SK-N-SH treated with all-trans-retinoic acid at 6 μM for 48 hours (cell line): ENCODE results near the gene ASPA.
"Not testable (repeated sequence)": the region's sequence is repeated elsewhere in the genome, so short reads cannot be mapped to it uniquely, and the experiment has no call there.

Source experiments
- ATAC-seq: fragments of 200-7000 bp; cut with Tn5 transposase; 3 replicates; pipeline ENCODE4 v1.9.1; 2020; ENCODE audit warnings: mild to moderate bottlenecking, moderate library complexity
- ARNTL ChIP-seq: fragments of 450-650 bp; formaldehyde crosslinking; IDR thresholded peaks from 2 replicates; pipeline ENCODE4 v1.5.0; 2020; ENCODE audit warnings: low read depth, mild to moderate bottlenecking, moderate library complexity, borderline replicate concordance
- BACH2 ChIP-seq: fragments of 250-450 bp; sonication (Bioruptor Pico); IDR thresholded peaks from 2 replicates; pipeline ENCODE4 v1.9.0; 2021; ENCODE audit warnings: mild to moderate bottlenecking, borderline replicate concordance
- CSDC2 ChIP-seq: fragments of 250-450 bp; sonication (Bioruptor Pico); IDR thresholded peaks from 2 replicates; pipeline ENCODE4 v1.5.0; 2020; ENCODE audit warnings: mild to moderate bottlenecking, moderate library complexity
- ESRRG ChIP-seq: fragments of 250-450 bp; sonication (Bioruptor Pico); IDR thresholded peaks from 2 replicates; pipeline ENCODE4 v1.6.1; 2021; ENCODE audit warnings: mild to moderate bottlenecking
- GLIS3 ChIP-seq: fragments of 250-450 bp; sonication (Bioruptor Pico); IDR thresholded peaks from 2 replicates; pipeline ENCODE4 v1.5.0; 2020; ENCODE audit warnings: mild to moderate bottlenecking, moderate library complexity
- ISL1 ChIP-seq: fragments of 250-450 bp; sonication (Bioruptor Pico); IDR thresholded peaks from 2 replicates; pipeline ENCODE4 v2.1.2; 2022; ENCODE audit warnings: mild to moderate bottlenecking, moderate library complexity
- OSR1 ChIP-seq: fragments of 250-450 bp; sonication (Bioruptor Pico); IDR thresholded peaks from 2 replicates; pipeline ENCODE4 v1.8.0; 2022; ENCODE audit warnings: moderate library complexity, mild to moderate bottlenecking, inconsistent platforms
- PPARA ChIP-seq: fragments of 250-450 bp; sonication (Bioruptor Pico); IDR thresholded peaks from 2 replicates; pipeline ENCODE4 v1.5.0; 2020; ENCODE audit warnings: mild to moderate bottlenecking, borderline replicate concordance
- RARB ChIP-seq: fragments of 250-450 bp; sonication (Bioruptor Pico); IDR thresholded peaks from 2 replicates; pipeline ENCODE4 v1.8.0; 2021; ENCODE audit warnings: mild to moderate bottlenecking, moderate library complexity
- SNAI2 ChIP-seq: fragments of 250-450 bp; sonication (Bioruptor Pico); IDR thresholded peaks from 2 replicates; pipeline ENCODE4 v1.5.0; 2020; ENCODE audit warnings: mild to moderate bottlenecking, moderate library complexity
- TCF4 ChIP-seq: fragments of 250-450 bp; sonication (Bioruptor Pico); IDR thresholded peaks from 2 replicates; pipeline ENCODE4 v1.8.0; 2021; ENCODE audit warnings: mild to moderate bottlenecking, moderate library complexity, borderline replicate concordance
- TOX ChIP-seq: fragments of 250-450 bp; sonication (Bioruptor Pico); IDR thresholded peaks from 2 replicates; pipeline ENCODE4 v1.8.0; 2021; ENCODE audit warnings: mild to moderate bottlenecking, moderate library complexity, borderline replicate concordance
- ZC3H10 ChIP-seq: fragments of 250-450 bp; sonication (Bioruptor Pico); IDR thresholded peaks from 2 replicates; pipeline ENCODE4 v1.5.1; 2021; ENCODE audit warnings: mild to moderate bottlenecking, moderate library complexity
- ZFP3 ChIP-seq: fragments of 250-450 bp; sonication (Bioruptor Pico); IDR thresholded peaks from 2 replicates; pipeline ENCODE4 v1.5.0; 2020; ENCODE audit warnings: mild to moderate bottlenecking, moderate library complexity
- ZFP30 ChIP-seq: fragments of 450-650 bp; formaldehyde crosslinking; IDR thresholded peaks from 2 replicates; pipeline ENCODE4 v1.5.0; 2022; ENCODE audit warnings: mild to moderate bottlenecking, moderate library complexity
- ZNF565 ChIP-seq: fragments of 450-650 bp; formaldehyde crosslinking; conservative IDR thresholded peaks from 2 replicates; pipeline ENCODE4 v1.5.0; 2020; ENCODE audit warnings: low read depth, mild to moderate bottlenecking, moderate library complexity
- ZNF70 ChIP-seq: fragments of 450-650 bp; formaldehyde crosslinking; IDR thresholded peaks from 2 replicates; pipeline ENCODE4 v1.5.0; 2020; ENCODE audit warnings: mild to moderate bottlenecking, moderate library complexity
- ZNF8 ChIP-seq: fragments of 450-650 bp; formaldehyde crosslinking; IDR thresholded peaks from 2 replicates; pipeline ENCODE4 v1.5.0; 2020; ENCODE audit warnings: mild to moderate bottlenecking, moderate library complexity
- TF ChIP-seq, protein P1 (sequence below): fragments of 250-450 bp; sonication (Bioruptor Pico); IDR thresholded peaks from 2 replicates; pipeline ENCODE4 v1.5.0; 2020; ENCODE audit warnings: mild to moderate bottlenecking, moderate library complexity
- TF ChIP-seq, protein P2 (sequence below): fragments of 250-450 bp; sonication (Bioruptor Pico); IDR thresholded peaks from 2 replicates; pipeline ENCODE4 v1.8.0; 2020; ENCODE audit warnings: mild to moderate bottlenecking, moderate library complexity, borderline replicate concordance
- TF ChIP-seq, protein P3 (sequence below): fragments of 250-450 bp; sonication (Bioruptor Pico); IDR thresholded peaks from 2 replicates; pipeline ENCODE4 v1.5.1; 2020; ENCODE audit warnings: low read depth, mild to moderate bottlenecking, moderate library complexity
- TF ChIP-seq, protein P4 (sequence below): fragments of 250-450 bp; sonication (Bioruptor Pico); IDR thresholded peaks from 2 replicates; pipeline ENCODE4 v1.5.1; 2021; ENCODE audit warnings: mild to moderate bottlenecking, moderate library complexity

The ASPA gene

DNA sequence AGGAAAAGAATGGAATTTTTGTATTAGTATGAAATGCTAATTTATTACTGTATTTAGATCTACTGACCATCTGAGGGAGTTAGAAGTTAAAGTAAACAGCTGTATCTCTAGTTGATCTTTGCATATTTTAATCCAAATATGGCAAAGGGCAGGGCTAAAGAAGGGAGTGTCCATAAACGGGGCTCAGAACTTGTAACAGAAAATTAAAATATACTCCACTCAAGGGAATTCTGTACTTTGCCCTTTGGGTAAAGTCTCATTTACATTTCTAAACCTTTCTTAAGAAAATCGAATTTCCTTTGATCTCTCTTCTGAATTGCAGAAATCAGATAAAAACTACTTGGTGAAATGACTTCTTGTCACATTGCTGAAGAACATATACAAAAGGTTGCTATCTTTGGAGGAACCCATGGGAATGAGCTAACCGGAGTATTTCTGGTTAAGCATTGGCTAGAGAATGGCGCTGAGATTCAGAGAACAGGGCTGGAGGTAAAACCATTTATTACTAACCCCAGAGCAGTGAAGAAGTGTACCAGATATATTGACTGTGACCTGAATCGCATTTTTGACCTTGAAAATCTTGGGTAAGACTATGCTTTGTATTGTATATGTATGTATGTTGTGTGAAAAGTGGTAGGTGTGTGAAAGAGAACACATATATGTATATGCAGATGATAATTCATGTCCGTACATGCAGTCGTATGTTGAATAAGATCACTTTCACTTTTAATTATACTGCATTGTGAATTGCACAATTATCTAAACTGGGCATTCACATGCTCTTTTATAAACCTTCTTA, at the start of gene ASPA:
Gene ASPA, plus strand, starts transcription at position 186 of the 799 bp plus-strand sequence. Its CDS starts 163 bp downstream, at position 349.
- TF ChIP-seq ZNF565 (CRISPR knock-in tag) (no peak), GLIS3 (CRISPR knock-in tag) (no peak), TOX (no peak), ZC3H10 (CRISPR knock-in tag) (no peak), ARNTL (CRISPR knock-in tag) (no peak), ISL1 (CRISPR knock-in tag) (no peak)
- TF ChIP-seq, protein P1, sequence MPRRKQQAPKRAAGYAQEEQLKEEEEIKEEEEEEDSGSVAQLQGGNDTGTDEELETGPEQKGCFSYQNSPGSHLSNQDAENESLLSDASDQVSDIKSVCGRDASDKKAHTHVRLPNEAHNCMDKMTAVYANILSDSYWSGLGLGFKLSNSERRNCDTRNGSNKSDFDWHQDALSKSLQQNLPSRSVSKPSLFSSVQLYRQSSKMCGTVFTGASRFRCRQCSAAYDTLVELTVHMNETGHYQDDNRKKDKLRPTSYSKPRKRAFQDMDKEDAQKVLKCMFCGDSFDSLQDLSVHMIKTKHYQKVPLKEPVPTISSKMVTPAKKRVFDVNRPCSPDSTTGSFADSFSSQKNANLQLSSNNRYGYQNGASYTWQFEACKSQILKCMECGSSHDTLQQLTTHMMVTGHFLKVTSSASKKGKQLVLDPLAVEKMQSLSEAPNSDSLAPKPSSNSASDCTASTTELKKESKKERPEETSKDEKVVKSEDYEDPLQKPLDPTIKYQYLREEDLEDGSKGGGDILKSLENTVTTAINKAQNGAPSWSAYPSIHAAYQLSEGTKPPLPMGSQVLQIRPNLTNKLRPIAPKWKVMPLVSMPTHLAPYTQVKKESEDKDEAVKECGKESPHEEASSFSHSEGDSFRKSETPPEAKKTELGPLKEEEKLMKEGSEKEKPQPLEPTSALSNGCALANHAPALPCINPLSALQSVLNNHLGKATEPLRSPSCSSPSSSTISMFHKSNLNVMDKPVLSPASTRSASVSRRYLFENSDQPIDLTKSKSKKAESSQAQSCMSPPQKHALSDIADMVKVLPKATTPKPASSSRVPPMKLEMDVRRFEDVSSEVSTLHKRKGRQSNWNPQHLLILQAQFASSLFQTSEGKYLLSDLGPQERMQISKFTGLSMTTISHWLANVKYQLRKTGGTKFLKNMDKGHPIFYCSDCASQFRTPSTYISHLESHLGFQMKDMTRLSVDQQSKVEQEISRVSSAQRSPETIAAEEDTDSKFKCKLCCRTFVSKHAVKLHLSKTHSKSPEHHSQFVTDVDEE (CRISPR knock-in tag): no peak
- ATAC-seq: no peak

DNA sequence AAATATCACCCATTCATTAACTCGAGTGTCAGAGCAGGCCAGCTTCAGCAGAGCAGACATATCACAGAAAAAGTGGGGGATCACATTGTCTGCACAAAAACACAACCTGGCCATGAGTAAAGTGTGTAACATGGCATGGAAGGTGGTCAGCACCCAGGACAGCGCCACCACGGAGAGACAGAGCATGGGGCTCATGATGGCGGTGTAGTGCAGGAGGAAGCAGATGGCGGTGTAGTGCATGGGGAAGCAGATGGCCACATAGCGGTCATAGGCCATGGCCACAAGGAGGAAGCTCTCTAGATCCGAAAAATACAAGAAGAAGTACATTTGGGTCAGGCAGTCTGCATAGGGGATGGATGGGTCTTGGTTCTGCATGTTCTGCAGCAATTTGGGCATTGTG, 42.6 kb upstream of the ASPA start:
- ATAC-seq: not testable (repeated sequence)

DNA sequence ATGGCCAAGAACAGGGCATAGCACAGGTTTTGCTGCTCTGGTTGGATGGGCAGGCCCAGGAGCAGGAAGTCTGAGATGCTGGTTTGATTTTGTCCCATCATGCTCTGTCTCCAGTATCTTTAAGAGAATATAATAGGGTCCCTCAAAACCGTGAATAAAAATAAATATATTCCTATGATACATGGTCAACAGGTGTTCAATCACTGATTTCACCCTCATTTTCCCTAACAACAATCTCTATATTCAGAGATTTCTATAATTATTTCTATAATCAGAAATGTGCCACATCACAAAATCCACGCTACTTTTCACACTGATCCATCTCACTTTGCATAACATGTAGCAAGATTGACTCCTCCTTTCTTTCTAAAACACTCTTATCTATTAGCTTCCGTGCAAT, 42.1 kb upstream of the ASPA start, which contains the start of gene OR1E2:
Gene OR1E2, minus strand, starts transcription at position 101 of the 400 bp plus-strand sequence. Its CDS starts 0 bp downstream, at position 101.
- TF ChIP-seq, protein P2, sequence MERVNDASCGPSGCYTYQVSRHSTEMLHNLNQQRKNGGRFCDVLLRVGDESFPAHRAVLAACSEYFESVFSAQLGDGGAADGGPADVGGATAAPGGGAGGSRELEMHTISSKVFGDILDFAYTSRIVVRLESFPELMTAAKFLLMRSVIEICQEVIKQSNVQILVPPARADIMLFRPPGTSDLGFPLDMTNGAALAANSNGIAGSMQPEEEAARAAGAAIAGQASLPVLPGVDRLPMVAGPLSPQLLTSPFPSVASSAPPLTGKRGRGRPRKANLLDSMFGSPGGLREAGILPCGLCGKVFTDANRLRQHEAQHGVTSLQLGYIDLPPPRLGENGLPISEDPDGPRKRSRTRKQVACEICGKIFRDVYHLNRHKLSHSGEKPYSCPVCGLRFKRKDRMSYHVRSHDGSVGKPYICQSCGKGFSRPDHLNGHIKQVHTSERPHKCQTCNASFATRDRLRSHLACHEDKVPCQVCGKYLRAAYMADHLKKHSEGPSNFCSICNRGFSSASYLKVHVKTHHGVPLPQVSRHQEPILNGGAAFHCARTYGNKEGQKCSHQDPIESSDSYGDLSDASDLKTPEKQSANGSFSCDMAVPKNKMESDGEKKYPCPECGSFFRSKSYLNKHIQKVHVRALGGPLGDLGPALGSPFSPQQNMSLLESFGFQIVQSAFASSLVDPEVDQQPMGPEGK (CRISPR knock-in tag): no peak
- TF ChIP-seq, protein P3, sequence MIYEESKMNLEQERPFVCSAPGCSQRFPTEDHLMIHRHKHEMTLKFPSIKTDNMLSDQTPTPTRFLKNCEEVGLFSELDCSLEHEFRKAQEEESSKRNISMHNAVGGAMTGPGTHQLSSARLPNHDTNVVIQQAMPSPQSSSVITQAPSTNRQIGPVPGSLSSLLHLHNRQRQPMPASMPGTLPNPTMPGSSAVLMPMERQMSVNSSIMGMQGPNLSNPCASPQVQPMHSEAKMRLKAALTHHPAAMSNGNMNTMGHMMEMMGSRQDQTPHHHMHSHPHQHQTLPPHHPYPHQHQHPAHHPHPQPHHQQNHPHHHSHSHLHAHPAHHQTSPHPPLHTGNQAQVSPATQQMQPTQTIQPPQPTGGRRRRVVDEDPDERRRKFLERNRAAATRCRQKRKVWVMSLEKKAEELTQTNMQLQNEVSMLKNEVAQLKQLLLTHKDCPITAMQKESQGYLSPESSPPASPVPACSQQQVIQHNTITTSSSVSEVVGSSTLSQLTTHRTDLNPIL (CRISPR knock-in tag): no peak
- TF ChIP-seq BACH2 (CRISPR knock-in tag) (no peak), ZNF70 (CRISPR knock-in tag) (no peak), GLIS3 (CRISPR knock-in tag) (no peak), SNAI2 (CRISPR knock-in tag) (no peak)
- ATAC-seq: no peak

DNA sequence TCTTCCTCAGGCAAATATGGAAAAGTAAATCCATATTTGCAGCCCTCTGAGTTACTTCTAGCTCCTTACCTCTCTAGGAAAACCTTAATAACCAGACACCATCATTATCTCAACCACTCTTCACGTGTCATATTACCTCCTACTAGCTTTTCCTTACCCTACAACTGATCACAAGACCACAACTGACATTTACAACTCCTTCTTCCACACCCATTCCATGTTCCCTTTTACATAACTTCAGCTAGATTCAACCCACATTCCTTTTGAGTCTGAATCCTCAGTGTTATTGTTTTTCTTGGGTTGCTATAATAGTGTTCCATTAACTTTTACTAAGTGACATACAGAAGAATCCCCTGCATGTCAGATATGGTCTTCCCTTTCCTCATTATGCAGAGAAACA, 37.4 kb upstream of the ASPA start:
- no peak for ATAC-seq
- no peak for TF ChIP-seq TCF4 (CRISPR knock-in tag)
- TF ChIP-seq CSDC2 (CRISPR knock-in tag): no peak
- TF ChIP-seq, protein P4, sequence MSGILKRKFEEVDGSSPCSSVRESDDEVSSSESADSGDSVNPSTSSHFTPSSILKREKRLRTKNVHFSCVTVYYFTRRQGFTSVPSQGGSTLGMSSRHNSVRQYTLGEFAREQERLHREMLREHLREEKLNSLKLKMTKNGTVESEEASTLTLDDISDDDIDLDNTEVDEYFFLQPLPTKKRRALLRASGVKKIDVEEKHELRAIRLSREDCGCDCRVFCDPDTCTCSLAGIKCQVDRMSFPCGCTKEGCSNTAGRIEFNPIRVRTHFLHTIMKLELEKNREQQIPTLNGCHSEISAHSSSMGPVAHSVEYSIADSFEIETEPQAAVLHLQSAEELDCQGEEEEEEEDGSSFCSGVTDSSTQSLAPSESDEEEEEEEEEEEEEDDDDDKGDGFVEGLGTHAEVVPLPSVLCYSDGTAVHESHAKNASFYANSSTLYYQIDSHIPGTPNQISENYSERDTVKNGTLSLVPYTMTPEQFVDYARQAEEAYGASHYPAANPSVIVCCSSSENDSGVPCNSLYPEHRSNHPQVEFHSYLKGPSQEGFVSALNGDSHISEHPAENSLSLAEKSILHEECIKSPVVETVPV (CRISPR knock-in tag): no peak
- no peak for TF ChIP-seq ZFP3
- no peak for TF ChIP-seq PPARA (CRISPR knock-in tag)
- no peak for TF ChIP-seq BACH2 (CRISPR knock-in tag)
- no peak for TF ChIP-seq SNAI2 (CRISPR knock-in tag)
- TF ChIP-seq ZNF8 (CRISPR knock-in tag): no peak
- no peak for TF ChIP-seq TOX
- no peak for TF ChIP-seq ISL1 (CRISPR knock-in tag)
- TF ChIP-seq, protein P2 (CRISPR knock-in tag): no peak
- no peak for TF ChIP-seq ZNF565 (CRISPR knock-in tag)
- TF ChIP-seq GLIS3 (CRISPR knock-in tag): no peak
- TF ChIP-seq ESRRG: no peak
- TF ChIP-seq OSR1 (CRISPR knock-in tag): no peak
- TF ChIP-seq, protein P3 (CRISPR knock-in tag): no peak
- TF ChIP-seq RARB: no peak
- TF ChIP-seq ZFP30: no peak
- no peak for TF ChIP-seq ARNTL (CRISPR knock-in tag)
